ENCODE data around the gene PACS2.

PACS2 gene

DNA sequence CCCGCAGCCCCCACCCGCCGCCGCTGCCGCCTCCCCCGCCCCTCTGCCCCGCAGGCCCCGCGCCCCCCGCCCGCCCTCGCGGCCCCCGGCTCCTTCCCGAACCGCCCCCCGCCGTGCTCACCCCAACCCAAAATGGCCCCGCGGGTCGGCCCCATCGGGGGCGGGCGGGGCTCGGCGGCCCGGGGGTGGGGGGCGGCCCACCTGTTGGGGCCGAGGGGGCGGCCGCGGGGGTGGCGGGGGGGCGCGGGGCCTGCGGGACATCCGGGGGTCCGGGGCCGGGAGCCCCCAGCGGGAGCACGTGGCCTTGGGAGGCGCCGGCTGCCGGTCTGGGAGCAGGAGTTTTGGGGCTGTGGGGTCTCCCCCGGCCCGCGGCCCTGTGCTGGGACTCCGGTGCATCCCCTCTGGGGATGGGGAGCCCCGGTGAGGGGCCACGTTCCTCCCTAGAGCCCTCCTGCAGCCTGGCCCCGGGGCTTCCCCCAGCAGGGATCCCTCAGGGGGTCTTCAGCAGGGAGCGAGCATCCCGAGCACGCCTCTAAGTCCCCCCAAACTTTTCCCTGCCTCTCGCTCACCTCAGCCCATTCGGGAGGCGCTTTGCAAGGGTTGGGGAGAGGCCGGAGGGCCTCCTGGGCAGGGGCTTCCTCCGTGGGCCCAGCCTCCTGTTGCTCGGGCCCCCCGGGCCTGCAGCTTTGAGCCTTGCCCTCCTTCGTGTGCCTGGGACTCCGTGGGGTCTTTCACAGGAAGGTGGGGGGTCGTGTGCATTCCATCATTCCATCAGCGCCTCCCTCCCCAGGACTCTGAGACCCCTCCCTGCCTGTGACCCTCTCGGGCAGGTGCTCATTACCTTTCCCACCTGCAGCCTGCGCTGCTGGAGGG is 105.8 kb downstream of the PACS2 start:
- DNase-seq (ENCODE audit: low read depth in 2 of 2), result no peak

DNA sequence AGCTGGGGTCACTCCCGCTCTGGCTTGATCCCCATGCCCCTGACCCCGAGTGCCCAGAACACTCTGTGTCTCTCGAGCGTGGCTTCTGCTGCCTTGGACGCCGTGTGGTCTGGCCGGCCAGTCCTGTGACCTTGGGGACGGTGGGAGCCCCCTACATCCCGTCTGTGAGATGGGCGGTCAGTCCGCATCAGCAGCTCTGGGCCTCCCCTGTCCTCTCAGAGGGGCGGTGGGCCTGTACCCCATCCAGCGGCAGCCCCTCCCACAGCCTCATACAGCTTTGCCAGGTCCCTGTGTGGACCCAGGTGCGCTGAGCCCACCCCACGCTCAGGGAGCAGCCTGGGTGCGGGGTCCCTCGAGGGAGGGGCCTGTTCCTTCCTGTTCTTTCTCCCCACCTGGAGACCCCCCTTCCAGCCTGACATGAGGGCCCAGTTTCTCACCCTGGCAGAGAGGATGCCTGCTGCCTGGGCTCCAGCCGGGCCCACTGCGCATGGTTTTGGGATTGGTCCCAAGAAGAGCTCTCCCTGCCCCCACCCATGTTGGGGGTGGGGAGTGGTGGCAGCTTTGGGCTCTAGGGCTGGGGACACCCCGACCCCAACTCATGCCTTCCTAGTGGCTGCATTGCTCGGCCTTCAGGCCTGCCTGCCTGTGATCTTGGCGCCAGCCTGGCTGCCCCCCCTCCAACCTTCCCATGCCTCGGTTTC is 106.6 kb downstream of the PACS2 start:
- DNase-seq (ENCODE audit: low read depth in 2 of 2), result no peak

DNA sequence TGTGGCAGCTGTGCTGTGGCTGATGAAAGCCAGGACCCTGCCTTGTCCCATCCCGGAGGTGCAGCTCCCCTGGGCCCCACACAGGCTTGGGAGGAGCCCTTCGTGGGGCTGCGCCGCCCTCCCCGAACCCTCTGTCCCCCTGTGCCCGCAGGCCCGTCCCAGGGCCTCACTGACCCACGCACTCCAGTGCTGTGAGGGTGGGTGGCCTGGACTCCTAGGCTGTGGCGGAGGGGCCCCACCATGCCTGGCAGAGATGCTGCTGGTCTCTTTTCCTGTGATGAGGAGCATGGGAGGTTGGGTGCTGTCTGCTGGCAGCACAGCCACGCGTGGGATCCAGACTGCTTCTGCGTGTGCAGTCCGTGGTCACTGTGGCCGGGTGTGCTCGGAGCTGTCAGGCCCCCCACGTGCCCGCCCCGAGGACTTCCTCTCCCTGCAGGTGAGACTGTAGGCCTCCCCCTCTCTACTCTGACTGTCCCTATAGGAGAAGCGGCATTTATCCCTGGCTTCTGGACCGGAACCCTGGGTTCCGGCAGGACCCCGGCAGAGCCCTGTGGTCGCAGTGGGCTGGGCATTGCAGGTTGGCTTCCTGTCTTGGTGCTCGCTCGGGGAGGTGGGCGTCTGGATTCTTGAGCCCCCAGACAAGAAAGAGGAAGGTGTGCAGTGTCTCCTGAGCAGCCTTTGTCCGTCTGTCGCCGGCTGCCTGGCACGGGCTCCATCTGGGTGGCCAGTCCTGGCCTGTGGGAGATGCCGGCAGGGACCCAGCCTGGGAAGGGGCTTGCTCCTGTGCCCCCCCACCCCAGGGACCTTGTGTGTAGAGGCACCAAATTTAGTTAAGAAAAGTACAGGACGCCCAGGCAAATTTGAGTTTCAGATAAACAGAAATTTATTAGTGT is 107.4 kb downstream of the PACS2 start:
- DNase-seq (ENCODE audit: low read depth in 2 of 2), result no peak

DNA sequence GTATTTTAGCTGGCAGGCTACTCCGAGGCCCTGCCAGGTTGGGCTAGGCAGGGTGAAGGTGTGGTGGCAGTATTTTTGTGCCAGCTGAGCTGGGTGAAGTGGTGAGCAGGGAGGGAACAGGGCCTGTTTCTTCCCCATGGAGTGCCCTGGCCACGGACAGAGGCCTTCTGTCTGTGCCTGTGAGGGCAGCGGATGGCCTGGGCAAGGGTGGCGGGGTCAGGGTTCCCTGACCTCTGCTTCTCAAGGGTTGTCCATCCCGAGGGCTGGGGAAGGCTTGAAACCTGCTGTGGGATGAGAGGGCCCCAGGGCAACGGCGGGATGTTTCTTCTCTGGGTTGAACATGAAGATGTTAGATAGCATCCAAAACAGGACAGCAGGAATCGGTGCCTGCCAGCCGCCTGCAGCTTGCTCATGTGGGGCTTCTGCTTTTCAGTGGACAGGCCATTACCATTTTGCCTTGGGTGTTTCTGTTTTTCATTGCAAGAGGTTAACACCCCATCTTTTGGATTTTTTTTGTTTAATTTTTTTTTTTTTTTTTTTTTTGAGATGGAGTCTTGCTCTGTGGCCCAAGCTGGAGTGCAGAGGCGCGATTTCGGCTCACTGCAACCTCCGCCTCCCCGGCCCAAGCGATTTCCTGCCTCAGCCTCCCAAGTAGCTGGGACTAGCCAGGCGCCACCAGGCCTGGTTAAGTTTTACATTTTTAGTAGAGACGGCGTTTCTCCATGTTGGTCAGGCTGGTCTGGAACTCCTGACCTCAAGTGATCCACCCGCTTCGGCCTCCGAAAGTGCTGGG is 108.3 kb downstream of the PACS2 start:
- no peak for DNase-seq (ENCODE audit: low read depth in 2 of 2)

DNA sequence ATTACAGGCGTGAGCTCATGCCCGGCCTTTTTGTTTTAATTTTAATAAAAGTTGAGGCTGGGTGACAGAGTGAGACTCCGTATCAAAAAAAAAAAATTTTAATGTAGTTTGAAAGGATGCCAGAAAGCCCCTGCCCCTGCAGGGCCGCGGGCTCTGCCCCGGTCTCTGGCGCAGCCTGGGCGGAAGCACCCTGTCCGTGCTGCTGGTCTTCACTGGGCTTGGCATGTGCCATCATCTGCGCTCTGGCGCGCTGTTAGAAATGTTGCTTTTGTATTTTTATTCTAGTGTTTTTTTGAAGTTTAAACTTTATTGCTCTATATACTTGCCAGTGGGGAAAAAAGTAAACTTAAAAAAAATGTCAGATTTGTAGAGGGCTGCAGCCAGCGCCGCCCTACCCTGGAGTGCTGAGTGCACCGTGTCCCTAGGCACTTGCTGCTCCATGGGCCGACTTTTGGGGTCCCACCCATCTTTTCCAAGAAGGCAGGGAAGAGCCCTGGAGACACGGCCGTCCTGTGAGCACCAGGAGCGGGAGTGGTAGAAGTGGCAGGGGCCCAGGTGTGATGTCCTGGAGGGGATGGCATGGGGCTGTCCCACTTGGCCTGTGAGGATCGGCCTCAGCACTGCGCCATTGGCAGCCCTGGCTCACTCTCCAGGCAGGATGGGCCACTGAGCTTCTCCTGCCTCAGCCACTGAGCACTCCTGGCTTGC is 109.1 kb downstream of the PACS2 start:
- no peak for DNase-seq (ENCODE audit: low read depth in 2 of 2)

DNA sequence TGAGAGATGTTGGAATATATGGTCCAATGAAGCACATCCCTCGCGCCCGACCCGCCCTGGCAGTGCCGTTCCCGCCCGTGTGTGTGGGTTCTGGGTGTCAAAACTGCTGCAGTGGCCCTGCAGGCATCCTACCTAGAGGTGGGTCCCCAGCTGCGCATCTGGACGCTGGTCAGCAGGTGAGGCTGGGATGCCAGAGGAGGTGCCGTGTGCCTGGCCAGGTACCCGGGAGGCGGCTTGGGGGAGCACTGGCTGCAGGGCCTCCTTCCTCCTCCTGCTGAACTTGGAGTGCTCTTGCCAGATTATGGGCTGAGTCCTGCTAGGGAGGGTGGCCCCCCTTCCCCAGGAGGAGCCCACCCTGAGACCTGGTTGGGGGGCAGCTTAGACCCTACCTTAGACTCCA is 110.3 kb downstream of the PACS2 start:
- DNase-seq (ENCODE audit: low read depth in 2 of 2), result no peak

DNA sequence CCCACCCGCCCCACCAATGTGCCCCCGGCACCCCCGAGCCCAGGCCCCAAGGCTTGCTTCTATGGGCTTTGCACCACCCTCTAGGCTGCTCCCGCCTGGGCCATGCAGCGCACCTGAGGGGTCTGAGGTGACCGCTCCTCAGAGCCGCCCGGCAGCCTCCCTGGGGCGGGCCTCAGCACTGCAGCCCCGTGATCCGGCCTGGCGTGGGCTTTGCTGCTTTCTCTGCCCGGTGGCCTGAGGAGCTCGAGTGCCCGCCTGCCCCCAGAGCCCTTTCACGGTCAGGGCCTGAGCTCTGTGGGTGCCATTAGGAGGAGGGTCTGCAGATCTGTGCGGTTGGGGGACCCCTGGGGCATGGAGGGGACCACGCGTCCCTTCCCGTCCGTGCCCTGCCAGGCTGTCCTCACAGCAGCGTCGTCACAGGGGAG is 111.3 kb downstream of the PACS2 start:
- DNase-seq (ENCODE audit: low read depth in 2 of 2), result no peak

DNA sequence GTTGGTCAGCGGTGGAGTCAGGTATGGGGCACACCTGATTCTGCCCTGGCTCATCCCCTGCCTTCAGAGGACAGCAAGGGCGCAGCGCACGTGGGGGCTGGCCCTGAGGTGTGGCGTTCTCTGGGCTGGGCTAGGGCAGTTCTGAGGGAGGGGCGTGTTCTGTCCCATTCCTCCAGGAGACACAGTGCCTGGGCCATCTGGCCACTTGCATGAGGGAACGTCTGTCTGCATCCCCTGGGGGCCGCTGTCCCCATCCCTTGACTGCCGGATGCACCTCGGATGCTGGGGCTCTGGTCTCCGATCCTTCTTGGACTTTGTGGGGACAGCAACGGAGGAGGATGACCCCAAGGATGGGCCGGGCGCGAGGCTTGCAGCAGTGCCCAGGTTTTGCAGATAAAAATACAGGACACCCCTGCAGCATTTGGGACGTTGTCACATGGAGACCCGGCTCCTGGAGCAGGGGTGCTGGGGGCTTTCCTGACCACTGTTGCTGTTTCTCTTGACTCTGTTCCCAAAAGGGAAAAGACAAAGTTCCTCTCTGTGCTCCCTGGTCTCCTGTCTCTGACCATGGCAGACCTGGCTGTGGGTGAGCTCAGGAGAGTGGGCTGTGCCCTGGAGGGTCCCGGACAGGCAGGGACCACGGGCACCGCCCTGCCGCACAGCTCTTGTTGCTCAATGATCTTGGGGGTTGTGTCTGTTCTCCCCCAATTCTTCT is 112.0 kb downstream of the PACS2 start:
- no peak for DNase-seq (ENCODE audit: low read depth in 2 of 2)

DNA sequence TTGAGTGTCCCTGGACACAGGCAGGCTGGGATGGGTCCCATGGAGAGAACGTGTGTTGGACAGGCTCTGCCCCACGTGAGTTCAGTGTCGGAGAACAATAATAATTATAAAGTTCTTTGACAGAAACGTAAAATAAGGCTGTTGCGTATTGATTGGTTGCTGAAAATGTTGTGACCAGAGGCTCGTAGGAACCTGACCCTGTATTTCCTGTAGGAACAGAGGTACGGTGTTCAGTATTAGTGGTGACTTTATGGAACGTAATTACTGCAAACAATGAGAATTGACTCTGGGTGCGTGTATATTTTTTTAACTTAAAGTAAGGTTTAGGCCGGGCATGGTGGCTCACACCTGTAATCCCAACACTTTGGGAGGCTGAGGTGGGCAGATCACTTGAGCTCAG is 112.9 kb downstream of the PACS2 start:
- no peak for DNase-seq (ENCODE audit: low read depth in 2 of 2)

DNA sequence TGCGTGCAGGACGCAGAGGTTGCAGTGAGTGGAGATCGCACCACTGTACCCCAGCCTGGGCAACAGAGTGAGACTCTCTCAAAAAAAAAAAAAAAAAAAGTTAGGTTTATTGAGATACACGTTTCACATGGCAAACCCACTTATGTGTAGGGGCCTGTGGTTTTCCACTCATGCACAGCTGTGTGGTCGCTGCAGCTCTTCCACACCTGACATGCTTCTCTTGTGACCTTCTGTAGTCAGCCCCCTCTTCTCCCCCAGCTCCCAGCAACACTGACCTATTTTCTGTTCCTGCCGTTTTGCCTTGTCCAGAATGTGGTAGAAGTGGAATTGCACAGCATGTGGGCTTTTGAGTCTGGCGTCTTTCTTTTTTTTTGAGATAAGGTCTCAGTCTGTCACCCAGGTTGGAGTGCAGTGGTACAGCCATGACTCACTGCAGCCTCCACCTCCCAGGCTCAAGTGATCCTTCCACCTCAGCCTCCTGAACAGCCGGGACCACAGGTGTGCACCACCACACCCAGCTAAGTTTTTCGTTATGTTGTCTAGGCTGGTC is 113.5 kb downstream of the PACS2 start:
- no peak for DNase-seq (ENCODE audit: low read depth in 2 of 2)

DNA sequence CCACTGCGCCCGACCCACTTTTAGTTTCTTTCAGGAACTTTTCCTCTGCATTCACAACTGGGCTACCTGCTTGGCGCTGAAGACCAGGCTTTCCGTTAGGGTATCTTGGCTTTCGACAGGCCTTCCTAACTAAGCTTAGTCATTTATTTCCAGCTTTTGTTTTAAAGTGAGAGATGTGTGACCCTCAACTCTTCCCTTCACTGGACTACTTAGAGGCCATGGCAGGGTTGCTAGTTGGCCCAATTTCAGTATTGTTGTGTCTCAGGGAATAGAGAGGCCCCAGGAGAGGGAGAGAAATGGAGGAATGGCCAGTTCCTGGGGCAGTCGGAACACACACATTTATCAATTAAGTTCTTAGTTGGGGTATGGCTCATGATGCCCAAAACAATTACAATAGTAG is 115.5 kb downstream of the PACS2 start:
- no peak for DNase-seq (ENCODE audit: low read depth in 2 of 2)

DNA sequence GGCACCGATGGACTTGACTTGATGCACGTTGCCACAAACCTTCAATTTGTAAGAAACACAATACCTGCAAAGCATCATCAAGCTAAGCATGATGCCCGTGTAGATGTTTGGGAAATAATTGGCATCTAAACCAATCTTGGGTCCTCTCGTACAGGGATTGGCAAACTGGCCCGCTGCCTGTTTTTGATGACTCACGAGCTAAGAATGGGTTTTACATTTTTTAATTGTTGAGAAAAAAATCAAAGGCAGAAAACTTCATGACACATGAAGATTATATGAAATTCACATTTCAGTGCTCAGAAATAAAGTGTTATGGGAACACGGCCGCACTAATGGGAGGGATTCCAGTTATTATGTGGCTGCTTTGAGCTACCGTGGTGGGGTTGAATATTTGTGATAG is 116.0 kb downstream of the PACS2 start:
- no peak for DNase-seq (ENCODE audit: low read depth in 2 of 2)

DNA sequence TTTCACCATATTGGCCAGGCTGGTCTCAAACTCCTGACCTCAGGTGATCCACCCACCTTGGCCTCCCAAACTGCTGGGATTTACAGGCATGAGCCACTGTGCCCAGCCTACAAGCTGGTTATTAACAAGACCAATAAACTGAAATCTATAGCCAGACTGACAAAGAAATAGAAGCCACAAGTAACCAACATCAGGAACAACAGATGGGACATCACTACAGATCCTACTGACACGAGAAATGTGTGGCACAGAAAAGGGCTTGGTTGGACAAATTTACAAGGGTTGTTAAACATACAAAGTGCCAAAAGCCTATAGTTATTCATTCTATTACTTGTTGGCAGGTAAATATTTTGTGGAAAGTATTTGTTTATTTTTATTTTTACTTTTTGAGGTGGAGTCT is 116.7 kb downstream of the PACS2 start:
- no peak for DNase-seq (ENCODE audit: low read depth in 2 of 2)

DNA sequence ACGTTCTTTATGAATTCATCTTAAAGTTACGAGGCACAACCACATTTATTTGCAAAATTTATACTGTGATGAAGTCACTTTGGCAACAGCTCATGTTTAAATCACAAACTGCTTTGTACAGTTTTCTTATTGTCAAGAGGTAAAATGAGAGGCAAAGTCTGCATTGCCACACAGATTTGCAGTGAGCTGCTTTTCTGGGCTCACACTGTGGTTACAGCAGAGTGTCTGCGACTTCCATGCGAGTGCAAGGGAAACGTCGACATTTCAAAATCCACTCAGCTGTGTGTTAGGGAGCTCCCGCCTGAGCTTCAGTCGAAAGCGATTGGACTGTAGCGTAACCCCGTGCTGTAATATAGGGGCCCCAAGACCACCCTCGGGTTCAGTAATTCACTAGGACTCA is 118.1 kb downstream of the PACS2 start:
- DNase-seq (ENCODE audit: low read depth in 2 of 2), result no peak

DNA sequence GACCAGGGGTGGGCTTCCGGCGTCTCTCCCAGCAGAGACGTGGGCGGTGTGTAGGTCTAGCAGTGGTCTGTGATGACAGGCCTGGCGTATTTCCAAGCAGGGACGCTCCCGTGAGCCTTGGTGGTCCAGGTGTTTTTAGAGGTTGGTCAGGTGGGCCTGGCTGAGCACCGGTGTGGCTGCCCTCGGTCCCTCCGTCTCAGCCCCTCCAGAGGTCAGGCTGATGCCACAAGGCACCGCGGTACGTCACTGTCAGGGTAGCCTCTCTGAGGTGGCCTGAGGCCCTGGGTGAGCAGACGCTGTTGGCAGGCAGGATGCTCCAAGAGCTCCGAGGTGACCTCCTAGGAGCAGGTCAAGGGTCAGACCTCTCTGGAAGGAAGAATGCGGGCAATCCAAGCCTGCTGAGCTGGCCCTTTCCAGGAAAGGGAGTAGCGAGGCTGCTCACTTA is 118.6 kb downstream of the PACS2 start:
- no peak for DNase-seq (ENCODE audit: low read depth in 2 of 2)

DNA sequence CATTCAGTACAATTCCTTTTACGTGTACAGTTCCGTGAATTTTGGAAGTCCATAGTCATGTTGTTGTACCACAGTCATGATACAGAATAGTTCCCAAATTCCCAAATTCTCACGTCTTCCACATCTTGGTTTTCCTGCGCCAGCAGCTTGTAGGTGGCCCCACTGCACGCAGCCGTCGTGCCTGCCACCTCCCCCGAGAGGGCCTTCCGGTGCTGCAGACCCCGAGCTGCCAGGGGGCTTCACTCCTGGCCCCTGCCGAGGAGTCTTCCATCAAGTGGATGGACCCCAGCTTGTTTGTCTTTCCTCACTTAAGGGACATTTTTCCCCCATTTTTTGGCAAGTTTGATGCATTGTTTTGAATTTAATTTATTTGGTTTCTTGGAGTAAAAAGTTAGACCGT is 121.9 kb downstream of the PACS2 start:
- DNase-seq (ENCODE audit: low read depth in 2 of 2), result no peak

DNA sequence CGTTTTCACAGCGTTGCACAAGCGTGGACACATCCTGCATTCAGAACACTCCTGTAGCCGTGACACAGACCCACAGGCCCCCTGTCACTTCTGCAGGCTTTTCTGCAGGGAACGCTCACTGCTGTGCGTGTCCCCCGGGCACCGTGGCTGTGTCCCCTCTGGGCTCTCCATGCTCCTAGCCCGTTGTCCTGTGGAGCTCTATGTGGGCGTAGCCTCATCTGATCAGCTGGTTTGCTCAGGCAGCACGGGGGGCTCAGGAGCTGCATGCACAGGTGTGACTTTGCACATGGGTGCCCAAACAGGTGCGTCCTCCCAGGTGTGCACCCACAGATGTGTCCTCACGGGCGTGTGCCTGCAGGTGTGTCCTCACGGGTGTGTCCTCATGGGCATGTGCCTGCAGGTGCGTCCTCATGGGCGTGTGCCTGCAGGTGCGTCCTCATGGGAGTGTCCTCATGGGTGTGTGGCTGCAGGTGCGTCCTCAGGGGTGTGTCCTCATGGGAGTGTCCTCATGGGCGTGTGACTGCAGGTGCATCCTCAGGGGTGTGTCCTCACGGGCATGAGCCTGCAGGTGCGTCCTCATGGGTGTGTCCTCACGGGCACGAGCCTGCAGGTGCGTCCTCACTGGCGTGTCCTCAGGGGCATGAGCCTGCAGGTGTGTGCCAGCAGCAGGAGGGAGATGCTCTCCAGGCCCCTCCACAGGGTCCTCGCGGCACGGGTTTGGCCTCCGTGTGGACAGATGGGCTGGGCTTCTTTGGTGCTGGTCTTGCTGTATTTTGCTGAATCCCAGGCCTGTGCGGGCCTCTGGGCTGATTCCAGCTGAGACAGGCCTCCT is 122.6 kb downstream of the PACS2 start:
- DNase-seq (ENCODE audit: low read depth in 2 of 2), result no peak

DNA sequence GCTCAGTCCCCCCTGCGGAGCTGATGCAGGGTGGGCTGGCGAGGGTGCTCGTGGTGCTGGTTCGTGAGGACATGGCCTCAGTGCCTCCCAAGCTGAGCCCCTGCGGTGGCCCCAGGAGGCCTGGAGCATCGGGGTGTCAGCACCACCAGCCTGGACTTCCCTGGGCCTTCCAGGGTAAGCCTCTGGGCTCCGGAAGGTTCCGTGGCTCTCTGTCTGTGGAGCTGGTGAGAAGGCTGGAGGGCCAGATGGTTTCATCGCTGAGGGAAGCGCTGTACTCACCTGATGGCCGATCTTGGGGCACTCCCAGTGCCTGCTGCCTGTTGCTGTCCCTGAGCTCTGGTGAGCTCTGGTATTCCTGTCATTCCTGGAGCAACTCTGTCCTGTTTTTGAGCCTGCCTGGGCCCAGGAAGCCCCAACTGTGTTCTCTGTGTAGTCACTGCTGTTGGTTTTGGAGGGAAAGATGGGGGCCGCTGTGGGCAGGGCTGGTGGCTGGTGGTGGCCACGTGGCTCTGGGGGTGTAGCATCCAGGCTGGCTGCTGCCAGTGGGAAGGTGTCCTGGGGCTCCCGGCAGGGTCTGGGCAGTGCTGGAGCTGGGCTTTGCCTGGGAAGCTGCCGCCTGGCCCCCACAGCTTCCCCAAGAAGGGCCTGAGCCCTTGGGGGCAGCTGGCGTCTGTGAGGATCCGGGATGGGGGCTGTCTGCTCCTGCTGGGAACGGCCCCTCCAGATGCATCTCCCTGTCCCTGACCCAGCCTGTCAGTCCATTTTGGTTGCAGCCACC is 123.4 kb downstream of the PACS2 start:
- DNase-seq (ENCODE audit: low read depth in 2 of 2), result no peak

Data from stimulated activated CD8-positive, alpha-beta memory T cell treated with anti-CD3 and anti-CD28 coated beads, Interleukin-7, amount 100 ng/mL, for 1 hour (primary cell).